Lower lobe of right lung (tissue), 2 donors: ENCODE data around the gene ADPRS. TPM values are rescaled to one million over a fixed set of nuclear protein-coding genes. Genes with fewer than 3 reads are reported as not detected.

Experiments used
- ATAC-seq, 2 donors: fragments of 200-7000 bp; cut with Tn5 transposase; one replicate each; pipeline ENCODE4 v1.9.1; 2020 to 2022; ENCODE audit warnings: mild to moderate bottlenecking in 2 of 2, moderate library complexity in 2 of 2
- DNase-seq: peaks from one replicate; pipeline ENCODE4 v3.0.0-alpha.2; 2020
- H3K27ac ChIP-seq: fragments of 200-600 bp; one replicate; pipeline ENCODE4 v1.8.0; 2022
- H3K27me3 ChIP-seq: fragments of 200-600 bp; one replicate; pipeline ENCODE4 v1.8.0; 2022; ENCODE audit warnings: low read depth
- H3K36me3 ChIP-seq: fragments of 200-600 bp; one replicate; pipeline ENCODE4 v1.8.0; 2022; ENCODE audit warnings: mild to moderate bottlenecking
- H3K4me1 ChIP-seq: fragments of 200-600 bp; one replicate; pipeline ENCODE4 v1.8.0; 2022
- H3K4me3 ChIP-seq: fragments of 200-600 bp; one replicate; pipeline ENCODE4 v1.8.0; 2022; ENCODE audit warnings: mild to moderate bottlenecking
- H3K9me3 ChIP-seq: fragments of 200-600 bp; one replicate; pipeline ENCODE4 v1.8.0; 2022
- intact Hi-C: fragments of 100-400 bp; cut with DNase I; formaldehyde crosslinking; loops from one replicate; pipeline ENCODE4 v1.11.0; 2022
- total RNA-seq: library from RNA; stranded (reverse); fragmentation: NEBNext Ultra II Directional; extraction: Animal tissue kit (Norgen Biotek cat#: 25700); gene quantifications from one replicate; pipeline ENCODE4 v1.2.1, GENCODE V29; 2021
- TF ChIP-seq, protein P1 (sequence below): fragments of 200-600 bp; IDR thresholded peaks from one replicate; pipeline ENCODE4 v1.8.0; 2022; ENCODE audit warnings: antibody characterized with exemption, mild to moderate bottlenecking
- donor health status: DM: no; HTN: yes; CAD: no; lungs with severe emphysema.

ADPRS gene
- total RNA-seq, 1 donor from 2014 or later, result 32.4 TPM

GRCh38 chr1:36112823-36113222 lies 24.1 kb downstream of the ADPRS start:
- TF ChIP-seq, protein P1, sequence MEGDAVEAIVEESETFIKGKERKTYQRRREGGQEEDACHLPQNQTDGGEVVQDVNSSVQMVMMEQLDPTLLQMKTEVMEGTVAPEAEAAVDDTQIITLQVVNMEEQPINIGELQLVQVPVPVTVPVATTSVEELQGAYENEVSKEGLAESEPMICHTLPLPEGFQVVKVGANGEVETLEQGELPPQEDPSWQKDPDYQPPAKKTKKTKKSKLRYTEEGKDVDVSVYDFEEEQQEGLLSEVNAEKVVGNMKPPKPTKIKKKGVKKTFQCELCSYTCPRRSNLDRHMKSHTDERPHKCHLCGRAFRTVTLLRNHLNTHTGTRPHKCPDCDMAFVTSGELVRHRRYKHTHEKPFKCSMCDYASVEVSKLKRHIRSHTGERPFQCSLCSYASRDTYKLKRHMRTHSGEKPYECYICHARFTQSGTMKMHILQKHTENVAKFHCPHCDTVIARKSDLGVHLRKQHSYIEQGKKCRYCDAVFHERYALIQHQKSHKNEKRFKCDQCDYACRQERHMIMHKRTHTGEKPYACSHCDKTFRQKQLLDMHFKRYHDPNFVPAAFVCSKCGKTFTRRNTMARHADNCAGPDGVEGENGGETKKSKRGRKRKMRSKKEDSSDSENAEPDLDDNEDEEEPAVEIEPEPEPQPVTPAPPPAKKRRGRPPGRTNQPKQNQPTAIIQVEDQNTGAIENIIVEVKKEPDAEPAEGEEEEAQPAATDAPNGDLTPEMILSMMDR, result no peak
- no peaks in the 10 kb centered on the region for H3K9me3 ChIP-seq
- H3K4me1 ChIP-seq, result peaks cover 13% of the 10 kb centered on the region
- no peaks in the 10 kb centered on the region for H3K36me3 ChIP-seq
- intact Hi-C loops, result no loop called here
- no peak overlapping the region for H3K27ac ChIP-seq
- no peaks in the 10 kb centered on the region for H3K27me3 ChIP-seq
- ATAC-seq (no peak), DNase-seq (no peak)
- H3K4me3 ChIP-seq, result no peak overlapping the region

GRCh38 chr1:36114371-36114770 lies 25.7 kb downstream of the ADPRS start:
- Histone ChIP-seq H3K36me3 (no peaks in the 10 kb centered on the region), H3K4me3 (no peak overlapping the region), H3K9me3 (no peaks in the 10 kb centered on the region), H3K27ac (no peak overlapping the region), H3K4me1 (peaks cover 17% of the 10 kb centered on the region), H3K27me3 (no peaks in the 10 kb centered on the region)
- DNase-seq (no peak), ATAC-seq (no peak)
- intact Hi-C loops, result no loop called here
- TF ChIP-seq, protein P1, result no peak

- peaks cover 19% of the 10 kb centered on the region for H3K4me1 ChIP-seq
- DNase-seq (no peak), ATAC-seq (peak; percentile 8 to 50)
- no peak overlapping the region for H3K4me3 ChIP-seq
- H3K36me3 ChIP-seq, result no peaks in the 10 kb centered on the region
- peak overlapping the region; percentile 36 for H3K27ac ChIP-seq
- TF ChIP-seq, protein P1, result no peak
- intact Hi-C loops, result no loop called here
- H3K9me3 ChIP-seq, result no peaks in the 10 kb centered on the region
- H3K27me3 ChIP-seq, result no peaks in the 10 kb centered on the region
Measured at GRCh38 chr1:36115200-36115669, 26.5 kb downstream of the ADPRS start.

GRCh38 chr1:36115931-36116330 lies 27.2 kb downstream of the ADPRS start:
- no peak overlapping the region for H3K27ac ChIP-seq
- peak in 1 of 2 donors; percentile 34 for ATAC-seq
- H3K36me3 ChIP-seq, result no peaks in the 10 kb centered on the region
- DNase-seq, result no peak
- no peaks in the 10 kb centered on the region for H3K9me3 ChIP-seq
- H3K4me1 ChIP-seq, result peaks cover 19% of the 10 kb centered on the region
- no peak overlapping the region for H3K4me3 ChIP-seq
- TF ChIP-seq, protein P1, result no peak
- intact Hi-C loops, result no loop called here
- H3K27me3 ChIP-seq, result no peaks in the 10 kb centered on the region

GRCh38 chr1:36116901-36117300 lies 28.2 kb downstream of the ADPRS start:
- ATAC-seq, result no peak
- intact Hi-C loops, result no loop called here

More at GRCh38 chr1:36116901-36117300, 28.2 kb downstream of the ADPRS start:
- Histone ChIP-seq H3K9me3 (no peaks in the 10 kb centered on the region), H3K27ac (no peak overlapping the region), H3K4me3 (no peak overlapping the region), H3K36me3 (no peaks in the 10 kb centered on the region), H3K4me1 (peaks cover 19% of the 10 kb centered on the region), H3K27me3 (no peaks in the 10 kb centered on the region)
- TF ChIP-seq, protein P1, result no peak
- no peak for DNase-seq
